Keratinocyte (primary cell): ENCODE data around the gene NEU4.

Experiments used
- CTCF ChIP-seq, 3 experiments: IDR thresholded peaks in 1 of 3; conservative IDR thresholded peaks in 1 of 3; optimal IDR thresholded peaks in 1 of 3; 2 replicates in 2 of 3; 3 replicates in 1 of 3; pipeline versions ENCODE3 to v1.5.1; 2011; ENCODE audit warnings: low read length in 3 of 3, mild to moderate bottlenecking in 3 of 3, moderate library complexity in 2 of 3, control low read depth in 1 of 3, inconsistent platforms in 1 of 3; ENCODE audit not compliant: insufficient read depth in 2 of 3; ENCODE audit errors: extremely low read depth in 1 of 3
- EZH2 ChIP-seq: IDR thresholded peaks from one replicate; pipeline ENCODE4 v1.6.1; 2012; ENCODE audit warnings: inconsistent platforms, mild to moderate bottlenecking, low read length, moderate library complexity

GRCh38 chr2:241767464-241768250, 41.3 kb upstream of the NEU4 start:
- TF ChIP-seq CTCF (optimal IDR thresholded peaks at IDR 0.05 in 1 of 3, IDR thresholded peaks at IDR 0.05 in 1 of 3, conservative IDR thresholded peaks at IDR 0.05 in 1 of 3; ENCODE audit: extremely low read depth in 1 of 3, insufficient read depth in 2 of 3, low read length in 3 of 3) (no peak), EZH2 (no peak)
